Mesodermal cell (in vitro differentiated cells): ENCODE measurements around the gene ARHGEF5.

Source experiments
- H3K27ac ChIP-seq: 2 replicates; pipeline ENCODE4 v1.7.0; 2013; ENCODE audit warnings: mild to moderate bottlenecking, low read depth, low read length, moderate library complexity; ENCODE audit not compliant: severe bottlenecking
- H3K36me3 ChIP-seq: 2 replicates; pipeline ENCODE4 v1.7.1; 2013; ENCODE audit warnings: mild to moderate bottlenecking, low read length, moderate library complexity; ENCODE audit not compliant: control insufficient read depth, insufficient read depth
- H3K4me1 ChIP-seq: one replicate; pipeline ENCODE4 v1.7.1; 2013; ENCODE audit warnings: mild to moderate bottlenecking, low read length; ENCODE audit not compliant: insufficient read depth, control insufficient read depth, poor library complexity, severe bottlenecking
- H3K4me3 ChIP-seq: 2 replicates; pipeline ENCODE4 v1.7.0; 2013; ENCODE audit warnings: low read length, control low read depth, mild to moderate bottlenecking; ENCODE audit not compliant: insufficient read depth, poor library complexity, severe bottlenecking; ENCODE audit errors: extremely low read depth
- H3K9me3 ChIP-seq: 2 replicates; pipeline ENCODE4 v1.7.1; 2013; ENCODE audit warnings: mild to moderate bottlenecking, low read length, moderate library complexity; ENCODE audit not compliant: control insufficient read depth
- WGBS, 2 experiments: methylation state at CpG; one replicate each; pipeline ENCODE4 v1.1.5; 2013; ENCODE audit warnings: missing lambda C conversion rate in 2 of 2; ENCODE audit not compliant: insufficient coverage in 2 of 2; 5-methylcytosine and 5-hydroxymethylcytosine counted together

ARHGEF5 gene

GRCh38 chr7:144428431-144428830 is 73.2 kb downstream of the ARHGEF5 start:
- Histone ChIP-seq H3K4me3 (no peak overlapping the region), H3K36me3 (no peaks in the 10 kb centered on the region), H3K4me1 (no peaks in the 10 kb centered on the region), H3K27ac (no peak overlapping the region), H3K9me3 (peaks cover 11% of the 10 kb centered on the region)
- WGBS, 2 experiments, result no CpG with 5 or more reads among the region's 2 CpGs
